Stimulated activated CD4-positive, alpha-beta T cell treated with anti-CD3 and anti-CD28 coated beads, Interleukin-12 subunit alpha, Interleukin-12 subunit beta, amount 100 ng/mL, for 24 hours (primary cell): ENCODE data around the gene ST8SIA5.

ENCODE experiments used
- DNase-seq, 2 experiments: peaks; one replicate each; pipeline ENCODE4 v3.0.0-alpha.2; 2020; ENCODE audit warnings: low read depth in 2 of 2

The ST8SIA5 gene

GRCh38 chr18:46740046-46740445 lies 16.8 kb downstream of the ST8SIA5 start:
- no peak for DNase-seq

- no peak for DNase-seq
Measured at GRCh38 chr18:46738491-46738890, 18.4 kb downstream of the ST8SIA5 start.

- no peak for DNase-seq
Measured at GRCh38 chr18:46736736-46737135, 20.1 kb downstream of the ST8SIA5 start.

- DNase-seq, result no peak
Measured at GRCh38 chr18:46736135-46736534, 20.7 kb downstream of the ST8SIA5 start.

GRCh38 chr18:46734981-46735380 lies 21.9 kb downstream of the ST8SIA5 start:
- no peak for DNase-seq

GRCh38 chr18:46733872-46734271 lies 23.0 kb downstream of the ST8SIA5 start:
- no peak for DNase-seq

GRCh38 chr18:46732801-46733200 lies 24.1 kb downstream of the ST8SIA5 start:
- DNase-seq, result no peak

- no peak for DNase-seq
Measured at GRCh38 chr18:46732201-46732600, 24.7 kb downstream of the ST8SIA5 start.

GRCh38 chr18:46731316-46731715 lies 25.5 kb downstream of the ST8SIA5 start:
- DNase-seq, result no peak

GRCh38 chr18:46728219-46728930 lies 28.5 kb downstream of the ST8SIA5 start:
- no peak for DNase-seq

- no peak for DNase-seq
Measured at GRCh38 chr18:46727177-46727576, 29.7 kb downstream of the ST8SIA5 start.

- DNase-seq, result no peak
Measured at GRCh38 chr18:46725310-46725709, 31.5 kb downstream of the ST8SIA5 start.

- no peak for DNase-seq
Measured at GRCh38 chr18:46723856-46724415, 32.9 kb downstream of the ST8SIA5 start.

GRCh38 chr18:46722051-46722450 lies 34.8 kb downstream of the ST8SIA5 start:
- DNase-seq, result no peak

GRCh38 chr18:46721331-46721730 lies 35.5 kb downstream of the ST8SIA5 start:
- no peak for DNase-seq

- no peak for DNase-seq
Measured at GRCh38 chr18:46720521-46720920, 36.3 kb downstream of the ST8SIA5 start.

GRCh38 chr18:46720092-46720491 lies 36.8 kb downstream of the ST8SIA5 start:
- DNase-seq, result no peak

- DNase-seq, result no peak
Measured at GRCh38 chr18:46719388-46719787, 37.5 kb downstream of the ST8SIA5 start.

- no peak for DNase-seq
Measured at GRCh38 chr18:46718501-46719341, 38.1 kb downstream of the ST8SIA5 start.

- DNase-seq, result no peak
Measured at GRCh38 chr18:46716827-46717226, 40.0 kb downstream of the ST8SIA5 start.

GRCh38 chr18:46716336-46716735 lies 40.5 kb downstream of the ST8SIA5 start:
- no peak for DNase-seq

GRCh38 chr18:46715062-46715461 lies 41.8 kb downstream of the ST8SIA5 start:
- DNase-seq, result no peak

- DNase-seq, result no peak
Measured at GRCh38 chr18:46712406-46712805, 44.4 kb downstream of the ST8SIA5 start.
